Measurements from ENCODE around the gene FAM120A. TPM values are rescaled to one million over a fixed set of nuclear protein-coding genes. Genes with fewer than 3 reads are reported as not detected.

The FAM120A gene
- total RNA-seq, 4 donors from 2014 or later = 81.7 to 125 (median 90.1) TPM

GRCh38 chr9:93417538-93417937 is 33.9 kb upstream of the FAM120A start:
- Histone ChIP-seq H3K9me3 (peaks cover 0 to 24% (median 11%) of the 10 kb centered on the region in 4 donors), H3K4me1 (peaks cover 0 to 2% (median 0%) of the 10 kb centered on the region in 4 donors), H3K27ac (replicated peaks in 1 of 4) (no peak overlapping the region), H3K4me3 (no peak overlapping the region), H3K27me3 (no peaks in the 10 kb centered on the region), H3K36me3 (no peaks in the 10 kb centered on the region)
- WGBS = 90% methylated on average over 1 of the region's 1 CpG
- intact Hi-C loops (cut with DNase I) = no loop called here
- TF ChIP-seq POLR2A (IDR thresholded peaks at IDR 0.05; ENCODE audit: low read depth) (no peak), POLR2AphosphoS5 (IDR thresholded peaks at IDR 0.05) (no peak), CTCF (IDR thresholded peaks at IDR 0.05) (no peak), EP300 (IDR thresholded peaks at IDR 0.05) (no peak)
- no peak for DNase-seq (ENCODE audit: extremely low spot score)

- Histone ChIP-seq H3K4me3 (no peak overlapping the region), H3K4me1 (peaks cover 0 to 13% (median 5%) of the 10 kb centered on the region in 4 donors), H3K36me3 (no peaks in the 10 kb centered on the region), H3K27ac (replicated peaks in 1 of 4) (no peak overlapping the region), H3K9me3 (peaks cover 0 to 24% (median 11%) of the 10 kb centered on the region in 4 donors), H3K27me3 (no peaks in the 10 kb centered on the region)
- no peak for TF ChIP-seq CTCF (IDR thresholded peaks at IDR 0.05)
- no peak for TF ChIP-seq POLR2A (IDR thresholded peaks at IDR 0.05; ENCODE audit: low read depth)
- TF ChIP-seq POLR2AphosphoS5 (IDR thresholded peaks at IDR 0.05) = no peak
- no peak for TF ChIP-seq EP300 (IDR thresholded peaks at IDR 0.05)
- 92% methylated on average over 1 of the region's 1 CpG for WGBS
- intact Hi-C loops (cut with DNase I) = no loop called here
- DNase-seq (ENCODE audit: extremely low spot score) = no peak
These were observed 32.5 kb upstream of the FAM120A start for GRCh38 chr9:93419023-93419422.

- no peak for DNase-seq (ENCODE audit: extremely low spot score)
- H3K36me3 ChIP-seq = no peaks in the 10 kb centered on the region
- H3K4me3 ChIP-seq = no peak overlapping the region
- peaks cover 0 to 15% (median 5%) of the 10 kb centered on the region in 4 donors for H3K9me3 ChIP-seq
- WGBS = 55% methylated on average over 10 of the region's 10 CpGs
- TF ChIP-seq EP300 (IDR thresholded peaks at IDR 0.05) = no peak
- no peak for TF ChIP-seq POLR2A (IDR thresholded peaks at IDR 0.05; ENCODE audit: low read depth)
- TF ChIP-seq CTCF (IDR thresholded peaks at IDR 0.05) = no peak
- TF ChIP-seq POLR2AphosphoS5 (IDR thresholded peaks at IDR 0.05) = no peak
- H3K27ac ChIP-seq (replicated peaks in 1 of 4) = no peak overlapping the region
- peaks cover 0 to 13% (median 5%) of the 10 kb centered on the region in 4 donors for H3K4me1 ChIP-seq
- intact Hi-C loops (cut with DNase I) = no loop called here
- H3K27me3 ChIP-seq = no peaks in the 10 kb centered on the region
These were observed 28.4 kb upstream of the FAM120A start for GRCh38 chr9:93422977-93423616.

- Histone ChIP-seq H3K9me3 (no peaks in the 10 kb centered on the region), H3K27me3 (no peaks in the 10 kb centered on the region), H3K36me3 (no peaks in the 10 kb centered on the region), H3K4me1 (peaks cover 0 to 8% (median 5%) of the 10 kb centered on the region in 4 donors), H3K27ac (replicated peaks in 1 of 4) (no peak overlapping the region), H3K4me3 (no peak overlapping the region)
- DNase-seq (ENCODE audit: extremely low spot score) = no peak
- 91% methylated on average over 5 of the region's 5 CpGs for WGBS
- TF ChIP-seq POLR2A (IDR thresholded peaks at IDR 0.05; ENCODE audit: low read depth) = no peak
- intact Hi-C loops (cut with DNase I) = loop anchor here (5.0 kb wide), 1 partner anchor 549 kb away; no protein-coding TSS in a partner anchor
These were observed 23.7 kb upstream of the FAM120A start for GRCh38 chr9:93427655-93428379.

DNA sequence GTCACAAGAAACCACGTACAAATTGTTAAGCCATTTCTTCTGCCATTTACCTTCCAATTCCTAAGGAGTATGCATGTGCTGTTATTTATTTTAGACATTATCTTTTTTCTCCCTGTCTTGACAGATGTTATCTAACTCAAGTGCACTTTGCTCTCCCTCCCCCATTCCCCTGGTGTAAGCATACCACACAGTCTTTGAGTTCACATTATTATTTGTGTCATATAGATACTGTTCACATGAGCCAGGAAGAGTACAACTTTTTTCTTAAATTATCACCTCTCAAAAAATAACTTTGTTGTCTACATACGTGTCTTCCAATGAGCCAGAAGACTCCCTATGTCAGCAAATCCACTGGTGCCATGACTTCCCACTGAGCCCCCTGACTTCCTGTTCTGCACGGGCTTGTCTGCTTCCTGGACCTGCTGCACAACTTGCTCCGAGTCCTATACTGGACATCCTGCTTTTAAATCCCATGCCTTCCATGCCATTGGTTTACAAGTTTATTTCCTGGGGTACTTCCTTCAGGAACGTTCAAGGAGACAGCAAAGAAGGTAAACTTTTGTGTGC is 19.9 kb upstream of the FAM120A start:
- Histone ChIP-seq H3K27ac (replicated peaks in 1 of 4) (no peak overlapping the region), H3K9me3 (no peaks in the 10 kb centered on the region), H3K27me3 (no peaks in the 10 kb centered on the region), H3K4me3 (no peak overlapping the region), H3K4me1 (no peaks in the 10 kb centered on the region), H3K36me3 (no peaks in the 10 kb centered on the region)
- TF ChIP-seq EP300 (IDR thresholded peaks at IDR 0.05) (no peak), CTCF (IDR thresholded peaks at IDR 0.05) (no peak), POLR2AphosphoS5 (IDR thresholded peaks at IDR 0.05) (no peak), POLR2A (IDR thresholded peaks at IDR 0.05; ENCODE audit: low read depth) (no peak)
- no peak for DNase-seq (ENCODE audit: extremely low spot score)
- intact Hi-C loops (cut with DNase I) = no loop called here
- 43% methylated on average over 5 of the region's 5 CpGs for WGBS

All from esophagus muscularis mucosa (tissue), 4 donors.